BJ (cell line): ENCODE data around the gene TTC9. TPM values are rescaled to one million over a fixed set of nuclear protein-coding genes. Genes with fewer than 3 reads are reported as not detected.

Experiments used
- CTCF ChIA-PET: fragments of 350-600 bp; formaldehyde crosslinking; extraction: SDS; loops from one replicate; lab custom pipeline; 2021; ENCODE audit warnings: antibody characterized with exemption, inconsistent platforms; lab: Yijun Ruan, JAX
- POLR2A ChIA-PET: fragments of 300-600 bp; sonication (Branson Sonifier 250); formaldehyde crosslinking; extraction: SDS; loops from one replicate; lab custom pipeline; 2021; ENCODE audit warnings: antibody characterized with exemption; lab: Charles Lee
- DNase-seq: peaks from one replicate; pipeline ENCODE4 v3.0.0-alpha.2; 2011; ENCODE audit warnings: low read depth
- H3K27me3 ChIP-seq: 2 replicates; pipeline ENCODE4 v1.6.0; 2011; ENCODE audit warnings: low read length; ENCODE audit not compliant: control insufficient read depth, insufficient read depth
- H3K36me3 ChIP-seq: 2 replicates; pipeline ENCODE4 v1.5.1; 2011; ENCODE audit warnings: low read length; ENCODE audit not compliant: control insufficient read depth, insufficient read depth
- H3K4me3 ChIP-seq: 2 replicates; pipeline ENCODE4 v1.5.1; 2011; ENCODE audit warnings: low read depth, mild to moderate bottlenecking, control low read depth, low read length
- polyA plus RNA-seq: library from polyadenylated mRNA; depleted of rRNA; stranded (reverse); fragments of >200 nt; gene quantifications from 2 replicates; pipeline ENCODE4 v1.2.3, GENCODE V29; 2011
- TF ChIP-seq, protein P1 (sequence below): IDR thresholded peaks from 2 replicates; pipeline ENCODE4 v1.5.1; 2011; ENCODE audit warnings: low read depth, mild to moderate bottlenecking, control low read depth, inconsistent platforms, low read length, moderate library complexity; ENCODE audit not compliant: insufficient read depth

Gene TTC9
- polyA plus RNA-seq, 1 experiment, result 0.32 TPM

DNA sequence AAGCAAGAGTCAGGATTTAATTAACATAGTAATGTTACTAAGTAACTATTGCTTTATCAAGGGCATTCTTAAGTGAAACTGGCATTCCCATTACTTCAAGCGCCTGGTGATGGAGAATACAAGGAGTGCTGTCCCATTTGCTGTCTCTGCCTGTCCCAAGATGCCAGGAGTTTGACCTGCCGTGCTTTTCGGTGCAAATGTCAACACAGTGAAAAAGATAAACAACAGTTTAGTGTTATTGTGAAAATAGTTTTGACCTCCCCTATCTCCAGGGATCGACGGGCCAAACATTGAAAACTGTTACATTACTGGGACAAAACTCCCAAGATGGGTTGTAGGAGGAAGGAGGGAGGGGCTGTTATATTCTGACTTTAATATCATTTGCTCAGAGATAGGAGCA, 74.8 kb downstream of the TTC9 start:
- no peaks in the 10 kb centered on the region for H3K36me3 ChIP-seq
- POLR2A ChIA-PET, result no interaction called here
- CTCF ChIA-PET, result interaction anchor here (0.8 to 1.2 kb wide), 3 partner anchors 51 to 629 kb away, joined by 3 read pairs; no protein-coding TSS in a partner anchor
- TF ChIP-seq, protein P1, sequence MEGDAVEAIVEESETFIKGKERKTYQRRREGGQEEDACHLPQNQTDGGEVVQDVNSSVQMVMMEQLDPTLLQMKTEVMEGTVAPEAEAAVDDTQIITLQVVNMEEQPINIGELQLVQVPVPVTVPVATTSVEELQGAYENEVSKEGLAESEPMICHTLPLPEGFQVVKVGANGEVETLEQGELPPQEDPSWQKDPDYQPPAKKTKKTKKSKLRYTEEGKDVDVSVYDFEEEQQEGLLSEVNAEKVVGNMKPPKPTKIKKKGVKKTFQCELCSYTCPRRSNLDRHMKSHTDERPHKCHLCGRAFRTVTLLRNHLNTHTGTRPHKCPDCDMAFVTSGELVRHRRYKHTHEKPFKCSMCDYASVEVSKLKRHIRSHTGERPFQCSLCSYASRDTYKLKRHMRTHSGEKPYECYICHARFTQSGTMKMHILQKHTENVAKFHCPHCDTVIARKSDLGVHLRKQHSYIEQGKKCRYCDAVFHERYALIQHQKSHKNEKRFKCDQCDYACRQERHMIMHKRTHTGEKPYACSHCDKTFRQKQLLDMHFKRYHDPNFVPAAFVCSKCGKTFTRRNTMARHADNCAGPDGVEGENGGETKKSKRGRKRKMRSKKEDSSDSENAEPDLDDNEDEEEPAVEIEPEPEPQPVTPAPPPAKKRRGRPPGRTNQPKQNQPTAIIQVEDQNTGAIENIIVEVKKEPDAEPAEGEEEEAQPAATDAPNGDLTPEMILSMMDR, result no peak
- DNase-seq, result no peak
- H3K27me3 ChIP-seq, result peaks cover 2% of the 10 kb centered on the region; the same call in 1 of the 2 replicates
- H3K4me3 ChIP-seq, result no peak overlapping the region

DNA sequence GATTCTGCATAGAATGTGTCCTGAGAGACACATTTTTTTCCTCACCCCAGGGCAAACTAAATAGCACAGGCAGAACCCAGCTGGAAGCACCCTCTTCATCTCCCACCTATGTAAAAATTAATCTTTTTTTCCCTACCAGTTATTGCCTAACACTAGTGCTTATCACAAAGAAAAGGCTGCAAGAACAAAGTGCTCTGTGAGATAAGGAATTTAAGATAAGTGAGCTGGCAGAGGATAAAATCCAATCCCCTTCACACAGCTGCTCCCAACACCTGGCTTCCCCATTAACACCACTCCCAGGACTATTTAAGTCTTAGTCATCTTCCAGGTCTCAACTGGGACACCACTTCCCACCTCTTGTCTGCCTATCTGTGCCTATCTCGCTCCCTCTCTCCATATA, 75.2 kb downstream of the TTC9 start:
- H3K4me3 ChIP-seq, result no peak overlapping the region
- H3K27me3 ChIP-seq, result peaks cover 2% of the 10 kb centered on the region; the same call in 1 of the 2 replicates
- no peaks in the 10 kb centered on the region for H3K36me3 ChIP-seq
- TF ChIP-seq, protein P1, result no peak
- no peak for DNase-seq
- ChIA-PET POLR2A (no interaction called here), CTCF (interaction anchor here (0.6 to 1.2 kb wide), 3 partner anchors 51 to 100 kb away, joined by 3 read pairs; no protein-coding TSS in a partner anchor)

DNA sequence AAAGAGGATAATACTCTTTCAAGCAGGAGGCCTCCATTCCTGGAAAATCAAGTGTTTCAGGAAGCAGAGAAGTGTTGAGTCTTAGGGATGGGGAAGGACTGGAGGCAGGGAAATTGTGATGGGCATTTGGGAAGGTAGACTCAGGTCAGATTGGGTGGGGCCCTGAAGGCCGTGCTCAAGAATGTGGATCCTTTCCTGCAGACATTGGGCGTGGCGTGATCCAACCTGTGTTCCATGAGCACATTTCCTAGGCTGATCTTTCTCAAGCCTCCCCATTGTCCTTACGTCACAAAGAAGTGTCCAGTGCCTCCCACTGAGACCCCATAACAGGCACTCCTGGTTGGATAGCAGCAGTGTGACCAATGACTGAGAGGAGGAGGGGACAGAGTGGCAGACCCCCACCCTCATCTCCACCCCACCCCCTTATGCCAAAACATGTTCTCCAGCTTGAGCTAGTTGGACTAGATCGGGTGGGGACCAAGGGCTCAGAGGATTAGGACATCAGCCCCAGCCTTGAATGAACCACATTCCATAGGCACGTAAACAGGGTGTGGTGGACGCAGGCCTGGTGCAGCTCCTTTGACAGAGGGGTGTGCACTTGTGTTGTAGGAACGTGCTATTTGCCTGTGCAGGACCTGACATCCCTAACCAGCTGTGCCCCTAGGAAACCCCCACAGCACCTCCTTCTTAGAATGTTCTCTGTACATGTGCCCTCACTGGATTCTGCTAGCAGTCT, 76.8 kb downstream of the TTC9 start:
- ChIA-PET POLR2A (no interaction called here), CTCF (interaction anchor here (1.0 to 2.5 kb wide), 2 partner anchors 10 to 96 kb away, joined by 3 to 7 read pairs; no protein-coding TSS in a partner anchor)
- TF ChIP-seq, protein P1, result no peak
- no peaks in the 10 kb centered on the region for H3K36me3 ChIP-seq
- H3K27me3 ChIP-seq, result peaks cover 2% of the 10 kb centered on the region; the same call in 1 of the 2 replicates
- no peak for DNase-seq
- H3K4me3 ChIP-seq, result no peak overlapping the region

DNA sequence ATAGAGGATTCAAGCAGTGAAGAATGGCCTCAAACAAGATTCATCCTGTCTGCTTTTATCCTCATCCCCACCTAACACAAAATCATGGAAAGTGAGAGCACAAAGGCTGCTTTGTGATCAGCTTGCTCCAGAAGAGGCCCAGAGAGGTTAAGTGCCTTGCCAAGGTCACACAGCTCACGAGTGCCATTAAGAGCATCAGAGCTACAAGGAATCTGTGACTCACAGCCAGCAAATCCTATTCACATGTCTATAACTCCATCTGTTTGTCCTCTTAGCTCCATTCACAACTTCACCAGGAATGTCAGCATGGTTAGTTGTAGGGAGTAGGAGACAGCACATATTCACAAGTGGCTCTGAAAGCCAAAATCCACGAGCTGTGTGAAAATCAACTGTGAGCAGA, 79.8 kb downstream of the TTC9 start:
- CTCF ChIA-PET, result interaction anchor here (1.1 to 2.0 kb wide), 2 partner anchors 8 to 27 kb away, joined by 3 to 9 read pairs; no protein-coding TSS in a partner anchor
- TF ChIP-seq, protein P1, result no peak
- POLR2A ChIA-PET, result no interaction called here
- Histone ChIP-seq H3K27me3 (peaks cover 3% of the 10 kb centered on the region; the same call in 1 of the 2 replicates), H3K4me3 (no peak overlapping the region), H3K36me3 (no peaks in the 10 kb centered on the region)
- DNase-seq, result no peak

DNA sequence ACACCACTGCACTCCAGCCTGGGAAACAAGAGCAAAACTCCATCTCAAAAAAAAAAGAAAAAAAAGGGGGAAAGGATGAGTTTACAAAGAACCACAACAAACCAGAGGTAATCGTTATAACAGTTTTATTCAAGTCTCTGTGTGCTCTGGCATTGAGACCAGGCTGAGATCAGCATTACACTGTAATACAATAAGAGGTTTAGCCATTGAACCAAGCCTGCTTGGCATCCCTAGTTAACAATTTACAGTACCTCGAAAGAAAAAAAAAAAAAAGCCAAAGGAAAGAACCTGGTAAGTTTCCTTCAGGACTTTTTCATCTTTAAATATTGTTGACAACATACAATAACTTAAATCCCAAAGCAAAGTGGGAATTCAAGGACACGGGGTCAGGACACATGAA, 80.7 kb downstream of the TTC9 start:
- TF ChIP-seq, protein P1, result no peak
- Histone ChIP-seq H3K36me3 (no peaks in the 10 kb centered on the region), H3K27me3 (peaks cover 3% of the 10 kb centered on the region; the same call in 1 of the 2 replicates), H3K4me3 (no peak overlapping the region)
- DNase-seq, result no peak
- ChIA-PET CTCF (interaction anchor here (0.6 to 2.0 kb wide), 3 partner anchors 9 to 609 kb away, joined by 3 to 9 read pairs (median 4); no protein-coding TSS in a partner anchor), POLR2A (no interaction called here)
